Urothelium cell line (cell line): ENCODE measurements around the gene SULT1A2.
"Not testable (repeated sequence)": the region's sequence is repeated elsewhere in the genome, so short reads cannot be mapped to it uniquely, and the experiment has no call there.

ENCODE experiments used
- DNase-seq: peaks from one replicate; pipeline ENCODE4 v3.0.0; 2011; ENCODE audit warnings: low spot score, mixed read lengths
- FAIRE-seq: peaks from 2 replicates; lab custom pipeline; 2011; peaks lifted over from hg19 to GRCh38; lab: Jason Lieb, UNC

The SULT1A2 gene

GRCh38 chr16:28592511-28592910 is 4.3 kb downstream of the SULT1A2 start:
- DNase-seq (no peak), FAIRE-seq (no peak)

- FAIRE-seq (no peak), DNase-seq (no peak)
Observed at GRCh38 chr16:28591355-28591754, 5.5 kb downstream of the SULT1A2 start.

DNA sequence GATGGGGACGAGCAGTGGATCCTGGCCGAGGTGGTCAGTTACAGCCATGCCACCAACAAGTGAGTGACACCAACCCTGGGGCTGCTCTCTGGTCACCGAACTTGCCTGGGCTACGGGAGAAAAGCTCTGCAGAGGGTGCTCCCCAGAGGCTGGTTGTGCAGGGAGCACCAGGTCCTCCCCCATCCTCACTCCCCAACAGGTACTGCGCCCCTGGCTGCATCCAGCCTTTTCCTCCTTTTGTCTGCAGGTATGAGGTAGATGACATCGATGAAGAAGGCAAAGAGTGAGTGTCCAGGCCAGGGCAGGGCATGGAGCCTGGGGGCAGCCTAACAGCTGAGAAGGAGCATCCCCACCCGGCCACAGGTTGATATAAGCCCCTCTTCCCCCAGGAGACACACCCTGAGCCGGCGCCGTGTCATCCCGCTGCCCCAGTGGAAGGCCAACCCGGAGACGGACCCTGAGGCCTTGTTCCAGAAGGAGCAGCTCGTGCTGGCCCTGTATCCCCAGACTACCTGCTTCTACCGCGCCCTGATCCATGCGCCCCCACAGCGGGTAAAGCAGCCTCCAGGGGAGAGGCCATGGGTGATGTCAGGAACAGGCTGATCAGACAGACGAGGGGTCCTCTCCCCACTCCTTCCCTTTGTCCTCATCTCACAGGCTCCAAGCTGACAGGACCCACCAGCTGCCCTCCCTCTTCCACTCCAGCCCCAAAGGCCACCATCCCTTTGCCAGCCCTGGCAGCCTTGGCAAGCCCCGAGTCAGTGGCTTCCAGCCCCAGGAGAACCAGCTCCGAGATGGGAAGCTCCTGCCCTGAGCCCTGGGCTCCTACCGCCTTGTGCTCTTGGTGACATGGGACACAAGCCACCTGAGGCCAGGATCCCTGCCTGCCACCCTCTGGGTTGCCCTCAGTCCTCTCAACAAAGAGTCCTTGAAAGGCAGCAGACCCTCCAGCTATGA is 6.2 kb downstream of the SULT1A2 start:
- no peak for FAIRE-seq
- DNase-seq: no peak

DNA sequence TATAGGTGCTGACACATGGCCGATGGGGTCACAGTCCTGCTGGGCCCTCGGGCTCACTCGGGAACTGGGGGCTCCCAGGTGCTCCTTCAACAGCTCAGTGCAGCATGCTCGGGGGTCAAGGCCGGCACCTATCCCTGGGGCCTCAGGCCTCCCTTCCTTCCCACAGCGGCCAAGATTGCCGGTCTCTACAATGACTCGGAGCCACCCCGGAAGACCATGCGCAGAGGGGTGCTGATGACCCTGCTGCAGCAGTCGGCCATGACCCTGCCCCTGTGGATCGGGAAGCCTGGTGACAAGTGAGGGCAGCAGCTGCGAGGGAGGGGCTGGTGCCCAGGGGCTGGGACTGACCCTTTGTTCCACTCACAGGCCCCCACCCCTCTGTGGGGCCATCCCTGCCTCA is 6.9 kb downstream of the SULT1A2 start:
- FAIRE-seq: no peak
- DNase-seq: no peak

GRCh38 chr16:28589069-28589468 is 7.8 kb downstream of the SULT1A2 start:
- FAIRE-seq: no peak
- no peak for DNase-seq

DNA sequence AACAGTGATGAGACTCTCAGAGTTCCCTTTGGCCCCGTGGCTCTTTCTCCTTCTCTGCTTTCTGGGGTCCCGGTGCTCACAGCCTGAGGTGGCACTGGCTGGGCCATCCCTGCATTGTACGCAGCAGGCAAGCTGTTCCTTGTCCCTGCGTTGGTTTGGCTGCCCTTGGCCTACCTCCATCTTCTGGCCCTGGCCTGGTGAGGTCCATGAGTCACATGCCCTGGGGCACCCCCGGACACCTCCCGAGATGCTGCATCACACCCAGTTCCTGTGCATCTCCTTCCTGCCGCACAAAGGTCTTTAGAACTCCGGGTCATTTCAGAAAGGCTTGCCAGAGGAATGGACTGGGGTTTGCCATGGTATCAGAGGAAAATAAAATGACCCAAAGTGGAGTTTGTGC is 9.5 kb downstream of the SULT1A2 start:
- DNase-seq (no peak), FAIRE-seq (no peak)

DNA sequence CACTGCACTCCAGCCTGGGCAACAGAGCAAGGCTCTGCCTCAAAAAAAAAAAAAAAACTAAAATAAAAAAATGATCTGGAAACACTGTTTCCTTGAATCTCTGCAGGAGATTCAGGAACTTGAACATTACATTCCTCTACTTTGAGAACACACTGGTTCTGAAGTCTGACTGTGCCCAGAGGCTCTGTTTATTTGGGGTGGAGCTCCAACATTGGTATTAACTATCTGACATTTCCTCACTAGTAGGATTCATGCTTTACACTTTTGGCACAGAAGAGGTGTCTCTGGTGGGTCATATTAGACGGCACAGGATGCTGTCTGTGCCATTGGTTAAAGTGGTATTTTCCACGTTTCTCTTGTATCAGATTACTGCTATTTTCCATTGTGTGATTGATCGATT is 10.4 kb downstream of the SULT1A2 start:
- FAIRE-seq (no peak), DNase-seq (no peak)

DNA sequence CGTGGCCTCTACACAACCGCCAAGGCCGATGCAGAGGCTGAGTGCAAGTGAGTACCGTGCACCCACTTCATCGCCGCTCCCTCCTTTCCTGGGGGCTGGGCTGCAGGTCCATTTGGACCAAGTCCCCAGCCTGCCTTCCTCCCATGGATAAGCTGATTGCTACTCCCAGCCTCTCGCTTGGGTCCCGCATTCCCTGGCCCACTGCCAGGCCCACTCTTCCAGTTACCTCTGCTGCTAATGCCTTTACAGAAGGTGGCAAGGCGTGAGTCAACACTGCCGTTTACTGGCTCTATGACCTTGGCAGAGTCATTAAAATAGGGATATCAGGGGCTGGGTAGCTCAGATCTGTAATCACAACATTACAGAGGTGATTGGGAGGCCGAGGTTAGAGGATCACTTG is 11.2 kb downstream of the SULT1A2 start:
- FAIRE-seq (no peak), DNase-seq (no peak)

- FAIRE-seq (no peak), DNase-seq (no peak)
Observed at GRCh38 chr16:28580726-28581315, 16.0 kb downstream of the SULT1A2 start.

- DNase-seq (no peak), FAIRE-seq (no peak)
Observed at GRCh38 chr16:28575446-28576109, 21.3 kb downstream of the SULT1A2 start.

DNA sequence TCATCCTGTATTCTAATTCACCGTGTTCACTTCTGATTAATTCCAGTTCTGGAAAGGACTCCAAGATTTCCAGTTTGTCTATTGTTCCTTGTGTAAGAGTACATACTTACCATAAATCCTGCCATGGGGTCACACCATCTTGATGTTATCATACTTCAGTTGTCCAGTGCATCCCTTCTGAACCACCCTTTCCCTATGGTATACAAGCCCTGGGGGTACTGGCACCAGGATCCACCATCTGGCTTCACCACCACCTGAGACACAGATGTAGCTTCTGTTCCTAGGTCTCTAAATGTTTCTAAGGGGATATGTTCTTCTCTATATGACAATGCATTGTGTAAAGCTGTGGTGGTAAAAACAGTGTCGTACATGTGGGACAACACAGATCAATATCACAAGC is 21.9 kb downstream of the SULT1A2 start:
- DNase-seq (no peak), FAIRE-seq (no peak)

DNA sequence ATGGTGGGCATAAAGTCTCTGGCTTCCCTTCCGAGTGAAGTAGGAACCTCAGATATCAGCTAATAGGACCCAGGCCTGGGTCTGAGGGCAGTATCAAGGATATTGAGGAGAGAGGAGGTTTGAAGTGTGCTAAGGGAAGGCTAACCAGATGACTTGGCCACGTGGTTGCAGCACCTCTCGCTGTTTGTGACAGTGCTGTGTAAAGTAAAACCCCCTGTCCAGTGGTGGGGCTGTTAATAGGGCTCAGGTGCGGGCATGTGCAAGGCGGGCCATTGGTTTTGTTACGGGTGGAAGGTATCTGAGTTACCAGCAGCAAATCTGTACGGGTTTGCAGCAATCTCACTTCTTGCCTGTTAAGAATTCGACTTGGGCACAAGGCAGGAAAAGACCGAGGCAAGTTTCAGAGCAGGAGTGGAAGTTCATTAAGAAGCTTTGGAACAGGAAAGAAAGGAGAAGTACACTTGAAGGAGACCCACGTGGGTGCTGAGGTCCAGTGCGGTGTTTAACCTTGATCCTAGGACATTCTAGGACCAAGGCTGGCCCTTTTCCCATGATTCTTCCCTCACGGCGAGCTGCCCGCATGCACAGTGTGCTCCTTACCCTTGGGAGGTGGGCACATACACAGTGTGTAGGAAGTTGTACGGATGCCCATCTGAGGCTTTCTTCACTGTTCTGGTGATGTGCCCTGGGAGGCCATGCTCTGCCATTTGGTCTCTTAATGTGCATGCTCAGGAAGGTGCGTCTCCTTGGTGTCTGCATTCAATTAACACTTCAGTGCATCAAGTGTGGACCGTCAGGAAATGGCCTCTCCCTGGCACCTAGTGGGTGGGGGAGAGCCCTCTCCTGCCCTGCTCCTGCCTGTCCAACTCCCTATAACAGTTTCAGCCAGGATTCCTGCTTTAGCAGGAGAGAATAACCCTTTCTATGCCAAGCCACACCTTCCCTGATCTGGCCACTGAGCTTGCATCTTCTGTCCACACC is 22.8 kb downstream of the SULT1A2 start:
- DNase-seq (no peak), FAIRE-seq (no peak)

- FAIRE-seq: no peak
- DNase-seq: no peak
Observed at GRCh38 chr16:28572696-28573510, 23.9 kb downstream of the SULT1A2 start.

DNA sequence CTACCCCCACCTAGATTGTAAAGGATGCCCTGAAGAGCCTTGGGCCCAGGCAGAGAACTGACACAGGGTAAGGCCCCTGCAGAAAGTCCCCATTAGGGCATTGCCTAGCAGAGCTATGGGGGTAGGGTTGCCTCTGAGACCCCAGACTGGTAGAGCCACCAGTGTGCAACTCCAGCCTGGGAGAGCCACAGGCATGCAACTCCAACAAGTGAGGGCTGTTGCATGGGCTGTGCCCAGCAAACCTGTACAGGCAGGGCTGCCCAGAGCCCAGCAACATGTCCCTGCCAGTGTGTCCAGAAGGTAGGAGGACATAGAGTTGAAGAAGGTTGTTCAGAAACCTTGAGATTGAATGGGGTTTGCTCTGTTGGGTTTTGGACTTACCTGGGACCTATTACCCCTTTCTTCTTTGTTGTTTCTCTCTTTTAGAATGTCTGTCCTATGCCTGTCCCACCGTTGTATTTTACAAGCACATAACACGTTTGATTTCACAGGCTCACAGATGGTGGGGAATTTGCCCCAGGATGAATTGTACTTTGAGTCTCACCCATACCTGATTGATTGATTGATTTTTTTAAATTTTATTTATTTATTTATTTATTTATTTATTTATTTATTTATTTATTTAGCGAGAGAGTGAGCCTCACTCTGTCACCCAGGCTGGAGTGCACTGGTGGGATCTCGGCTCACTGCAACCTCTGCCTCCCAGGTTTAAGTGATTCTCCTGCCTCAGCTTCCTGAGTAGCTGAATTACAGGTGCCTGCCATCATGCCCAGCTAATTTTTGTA is 26.7 kb downstream of the SULT1A2 start:
- FAIRE-seq (no peak), DNase-seq (no peak)

DNA sequence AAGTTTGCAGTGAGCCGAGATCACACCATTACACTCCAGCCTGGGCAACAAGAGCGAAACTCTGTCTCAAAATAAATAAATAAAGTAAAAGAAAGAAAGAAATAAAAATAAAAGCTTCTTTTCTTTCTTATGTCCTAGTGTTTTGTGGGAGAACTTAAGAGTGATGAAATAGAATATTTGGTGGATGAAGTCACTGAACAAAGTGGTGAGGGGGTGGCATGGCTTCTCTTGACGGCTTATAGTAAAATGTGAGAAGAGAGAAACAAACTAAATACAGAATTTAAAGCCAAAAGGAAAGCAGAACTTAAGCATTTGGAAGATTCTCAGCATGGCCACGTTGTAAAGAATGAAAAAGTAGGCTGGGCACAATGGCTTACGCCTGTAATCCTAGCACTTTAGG is 27.8 kb downstream of the SULT1A2 start:
- no peak for DNase-seq
- FAIRE-seq: no peak

GRCh38 chr16:28567292-28567691 is 29.6 kb downstream of the SULT1A2 start:
- DNase-seq (no peak), FAIRE-seq (no peak)

DNA sequence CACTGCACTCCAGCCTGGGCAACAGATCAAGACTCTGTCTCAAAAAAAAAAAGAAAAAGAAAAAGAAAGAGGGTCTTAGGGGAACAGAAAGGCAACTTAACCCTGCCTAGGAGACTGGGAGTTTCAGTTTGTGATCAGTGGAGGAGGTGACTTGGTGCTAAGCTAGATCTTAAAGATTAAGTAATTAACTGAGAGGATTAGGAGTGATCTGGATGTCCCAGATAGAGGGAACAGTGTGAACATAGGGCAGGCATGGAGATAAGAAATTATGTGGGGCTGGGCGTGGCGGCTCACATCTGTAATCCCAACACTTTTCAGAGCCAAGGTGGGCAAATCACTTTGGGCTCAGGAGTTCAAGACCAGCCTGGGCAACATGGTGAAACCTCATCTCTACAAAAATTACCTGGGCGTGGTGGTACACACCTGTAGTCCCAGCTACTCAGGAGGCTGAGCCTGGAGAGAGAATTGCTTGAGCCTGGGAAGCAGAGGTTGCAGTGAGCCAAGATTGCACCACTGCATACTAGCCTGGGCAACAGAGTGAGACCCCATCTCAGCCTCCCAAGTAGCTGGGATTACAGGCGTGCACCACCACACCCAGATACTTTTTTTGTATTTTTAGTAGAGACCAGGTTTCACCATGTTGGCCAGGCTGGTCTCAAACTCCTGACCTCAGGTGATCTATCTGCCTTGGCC is 30.5 kb downstream of the SULT1A2 start:
- not testable (repeated sequence) for DNase-seq, FAIRE-seq

DNA sequence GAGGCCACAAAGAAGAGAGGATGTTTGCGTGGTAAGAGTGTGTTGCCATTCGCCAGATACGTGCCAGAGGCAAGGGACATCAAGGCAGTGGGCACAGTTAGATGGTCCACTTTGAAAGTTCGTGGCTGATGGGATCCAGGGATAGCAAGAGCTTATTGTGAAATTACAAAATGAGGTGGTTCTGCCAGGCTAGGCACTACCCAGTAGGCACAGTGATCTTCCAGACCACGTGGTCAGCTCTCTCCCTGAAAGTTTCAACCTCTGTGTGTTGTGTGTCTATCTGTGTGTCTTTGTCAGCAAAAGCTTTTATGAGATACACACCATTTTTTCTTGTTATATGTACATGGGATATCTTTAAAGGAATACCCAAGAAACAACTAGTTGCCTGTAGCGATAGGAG is 33.6 kb downstream of the SULT1A2 start:
- DNase-seq (no peak), FAIRE-seq (no peak)
